Sigmoid colon (tissue), 7 donors: Measurements from ENCODE around the gene CDC42BPG. TPM values are rescaled to one million over a fixed set of nuclear protein-coding genes. Genes with fewer than 3 reads are reported as not detected.

Experiments
- DNase-seq: peaks from one replicate; pipeline ENCODE4 v3.0.0-alpha.2; 2019
- H3K27ac ChIP-seq, 4 donors: fragments of 200-600 bp; sonication (generic); one replicate each; pipeline ENCODE4 v1.5.1; 2016 to 2019; ENCODE audit warnings: mild to moderate bottlenecking in 1 of 4
- H3K27me3 ChIP-seq, 3 donors: fragments of 200-600 bp; sonication (generic); one replicate each; pipeline ENCODE4 v1.5.1; 2019; ENCODE audit warnings: mild to moderate bottlenecking in 1 of 3
- H3K36me3 ChIP-seq, 4 donors: fragments of 200-600 bp; sonication (generic); one replicate each; pipeline ENCODE4 v1.5.1; 2016 to 2019
- H3K4me1 ChIP-seq, 4 donors: fragments of 200-600 bp; sonication (generic); one replicate each; pipeline ENCODE4 v1.5.1; 2017 to 2019
- H3K4me3 ChIP-seq, 4 donors: fragments of 200-600 bp; sonication (generic); one replicate each; pipeline ENCODE4 v1.5.1; 2017 to 2019; ENCODE audit warnings: mild to moderate bottlenecking in 2 of 4, moderate library complexity in 1 of 4
- H3K9me3 ChIP-seq, 4 donors: fragments of 200-600 bp in 3 of 4; sonication (generic) in 3 of 4; one replicate each; pipeline versions ENCODE4 v1.5.1 to v1.6.1; 2013 to 2019
- EP300 ChIP-seq, 4 donors: sonication (generic); formaldehyde crosslinking; IDR thresholded peaks; one replicate each; pipeline ENCODE4 v1.6.1; 2017; ENCODE audit warnings: antibody characterized with exemption in 4 of 4
- POLR2A ChIP-seq, 2 donors: fragments of 450-650 bp; IDR thresholded peaks; one replicate each; pipeline ENCODE4 v1.6.1; 2016; ENCODE audit warnings: antibody characterized with exemption in 2 of 2, mild to moderate bottlenecking in 2 of 2, moderate library complexity in 2 of 2
- POLR2AphosphoS5 ChIP-seq, 4 donors: sonication (generic); formaldehyde crosslinking; IDR thresholded peaks; one replicate each; pipeline ENCODE4 v1.6.1; 2017; ENCODE audit warnings: antibody characterized with exemption in 4 of 4
- WGBS, 2 donors: extraction: QIAGEN DNeasy Blood & Tissue Kit; methylation state at CpG; one replicate each; pipeline ENCODE4 v1.1.7; 2013; 5-methylcytosine and 5-hydroxymethylcytosine counted together
- intact Hi-C: fragments of 100-400 bp; cut with DNase I; formaldehyde crosslinking; loops from one replicate; pipeline ENCODE4 v1.15.1; 2023
- polyA plus RNA-seq, 3 donors: library from polyadenylated mRNA; stranded (reverse); fragments of 200-250 nt; gene quantifications; one replicate each; pipeline ENCODE4 v1.2.3, GENCODE V29; 2013
- total RNA-seq, 4 donors: library from RNA; depleted of rRNA; stranded (reverse); fragments of >200 nt; gene quantifications; one replicate each; pipeline ENCODE4 v1.1.0, GENCODE V29; 2016
- TF ChIP-seq, protein P1 (sequence below), 4 experiments: fragments of 450-650 bp in 3 of 4; fragments of 200-600 bp in 1 of 4; IDR thresholded peaks; one replicate each; pipeline ENCODE4 v1.5.1; 2016 to 2019; ENCODE audit warnings: antibody characterized with exemption in 4 of 4, mild to moderate bottlenecking in 3 of 4, moderate library complexity in 2 of 4
- donor health status: healthy with polysubstance abuse.
- donor health status: Bipolar disorder and iron deficiency.
- donor health status: healthy.

The CDC42BPG gene
- total and polyA plus RNA-seq, 7 donors, result 0.16 to 39.8 (median 10.3) TPM; not detected in 1

DNA sequence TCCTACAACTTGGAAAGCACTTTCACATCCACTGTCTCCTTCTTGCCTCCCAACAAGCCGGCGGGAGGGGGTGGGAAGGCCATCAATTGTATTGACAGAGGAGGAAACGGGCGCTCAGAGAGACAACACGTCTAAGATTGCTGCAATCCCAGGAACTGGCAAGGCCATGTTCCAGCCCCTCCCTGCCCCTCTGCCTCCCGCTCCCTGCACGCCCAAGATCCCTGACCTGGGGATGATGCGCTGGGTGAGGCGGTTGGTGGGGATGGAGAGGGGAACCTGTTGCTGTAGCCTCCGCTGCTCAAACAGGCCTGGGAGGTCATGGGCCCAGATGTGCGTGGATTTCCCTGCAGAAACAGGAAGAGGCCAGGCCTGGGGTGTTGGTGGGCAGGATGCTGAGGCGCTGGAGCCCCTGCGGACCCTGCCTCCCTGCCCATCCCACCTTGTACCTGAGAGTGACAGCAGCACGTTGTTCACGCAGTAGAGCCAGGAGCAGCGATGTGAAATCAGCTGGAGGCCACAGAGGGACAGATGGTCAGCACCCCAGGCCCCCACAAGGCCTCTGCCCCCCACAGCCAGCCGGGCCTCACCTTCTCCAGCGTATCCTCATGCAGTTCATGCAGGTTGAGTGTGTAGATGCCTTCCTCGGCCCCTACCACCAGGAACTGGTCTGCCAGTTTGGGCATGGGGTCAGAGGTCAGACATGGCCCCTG, 48.3 kb downstream of the CDC42BPG start:
- WGBS, 2 donors, result 83 to 88% methylated on average over 19 of the region's 19 CpGs
- Histone ChIP-seq H3K9me3 (no peaks in the 10 kb centered on the region), H3K27ac (no peak overlapping the region), H3K4me3 (no peak overlapping the region), H3K36me3 (peaks cover 4 to 35% (median 8%) of the 10 kb centered on the region in 4 donors), H3K27me3 (no peaks in the 10 kb centered on the region), H3K4me1 (no peaks in the 10 kb centered on the region)
- intact Hi-C loops, result no loop called here
- DNase-seq, result no peak
- TF ChIP-seq POLR2A (IDR thresholded peaks at IDR 0.05) (no peak), POLR2AphosphoS5 (IDR thresholded peaks at IDR 0.05) (no peak), EP300 (IDR thresholded peaks at IDR 0.05) (no peak)
- TF ChIP-seq, protein P1, sequence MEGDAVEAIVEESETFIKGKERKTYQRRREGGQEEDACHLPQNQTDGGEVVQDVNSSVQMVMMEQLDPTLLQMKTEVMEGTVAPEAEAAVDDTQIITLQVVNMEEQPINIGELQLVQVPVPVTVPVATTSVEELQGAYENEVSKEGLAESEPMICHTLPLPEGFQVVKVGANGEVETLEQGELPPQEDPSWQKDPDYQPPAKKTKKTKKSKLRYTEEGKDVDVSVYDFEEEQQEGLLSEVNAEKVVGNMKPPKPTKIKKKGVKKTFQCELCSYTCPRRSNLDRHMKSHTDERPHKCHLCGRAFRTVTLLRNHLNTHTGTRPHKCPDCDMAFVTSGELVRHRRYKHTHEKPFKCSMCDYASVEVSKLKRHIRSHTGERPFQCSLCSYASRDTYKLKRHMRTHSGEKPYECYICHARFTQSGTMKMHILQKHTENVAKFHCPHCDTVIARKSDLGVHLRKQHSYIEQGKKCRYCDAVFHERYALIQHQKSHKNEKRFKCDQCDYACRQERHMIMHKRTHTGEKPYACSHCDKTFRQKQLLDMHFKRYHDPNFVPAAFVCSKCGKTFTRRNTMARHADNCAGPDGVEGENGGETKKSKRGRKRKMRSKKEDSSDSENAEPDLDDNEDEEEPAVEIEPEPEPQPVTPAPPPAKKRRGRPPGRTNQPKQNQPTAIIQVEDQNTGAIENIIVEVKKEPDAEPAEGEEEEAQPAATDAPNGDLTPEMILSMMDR (IDR thresholded peaks at IDR 0.05), result no peak

DNA sequence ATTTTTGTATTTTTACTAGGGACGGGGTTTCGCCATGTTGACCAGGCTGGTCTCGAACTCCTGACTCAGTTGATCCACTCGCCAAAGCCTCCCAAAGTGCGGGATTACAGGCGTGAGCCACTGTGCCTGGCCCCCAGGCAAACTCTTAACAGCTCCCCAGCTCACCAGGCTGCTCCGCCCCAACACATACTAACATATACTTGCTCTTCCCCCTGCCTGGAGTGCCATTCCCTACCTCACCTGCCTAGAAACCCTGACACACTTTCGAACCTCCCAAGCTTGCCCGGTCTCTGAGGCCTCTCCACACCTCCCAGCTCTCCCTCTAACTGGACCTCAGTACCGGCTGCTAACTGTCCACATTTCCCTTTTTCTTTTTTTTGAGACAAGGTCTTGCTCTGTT, 49.9 kb downstream of the CDC42BPG start:
- Histone ChIP-seq H3K4me1 (no peaks in the 10 kb centered on the region), H3K27me3 (no peaks in the 10 kb centered on the region), H3K27ac (no peak overlapping the region), H3K4me3 (no peak overlapping the region), H3K36me3 (peaks cover 4 to 47% (median 11%) of the 10 kb centered on the region in 4 donors), H3K9me3 (no peaks in the 10 kb centered on the region)
- no peak for DNase-seq
- 93 to 95% methylated on average over 10 of the region's 10 CpGs for WGBS, 2 donors
- TF ChIP-seq, protein P1 (IDR thresholded peaks at IDR 0.05), result no peak
- no peak for TF ChIP-seq POLR2A (IDR thresholded peaks at IDR 0.05)
- TF ChIP-seq POLR2AphosphoS5 (IDR thresholded peaks at IDR 0.05), result no peak
- TF ChIP-seq EP300 (IDR thresholded peaks at IDR 0.05), result no peak
- intact Hi-C loops, result no loop called here

DNA sequence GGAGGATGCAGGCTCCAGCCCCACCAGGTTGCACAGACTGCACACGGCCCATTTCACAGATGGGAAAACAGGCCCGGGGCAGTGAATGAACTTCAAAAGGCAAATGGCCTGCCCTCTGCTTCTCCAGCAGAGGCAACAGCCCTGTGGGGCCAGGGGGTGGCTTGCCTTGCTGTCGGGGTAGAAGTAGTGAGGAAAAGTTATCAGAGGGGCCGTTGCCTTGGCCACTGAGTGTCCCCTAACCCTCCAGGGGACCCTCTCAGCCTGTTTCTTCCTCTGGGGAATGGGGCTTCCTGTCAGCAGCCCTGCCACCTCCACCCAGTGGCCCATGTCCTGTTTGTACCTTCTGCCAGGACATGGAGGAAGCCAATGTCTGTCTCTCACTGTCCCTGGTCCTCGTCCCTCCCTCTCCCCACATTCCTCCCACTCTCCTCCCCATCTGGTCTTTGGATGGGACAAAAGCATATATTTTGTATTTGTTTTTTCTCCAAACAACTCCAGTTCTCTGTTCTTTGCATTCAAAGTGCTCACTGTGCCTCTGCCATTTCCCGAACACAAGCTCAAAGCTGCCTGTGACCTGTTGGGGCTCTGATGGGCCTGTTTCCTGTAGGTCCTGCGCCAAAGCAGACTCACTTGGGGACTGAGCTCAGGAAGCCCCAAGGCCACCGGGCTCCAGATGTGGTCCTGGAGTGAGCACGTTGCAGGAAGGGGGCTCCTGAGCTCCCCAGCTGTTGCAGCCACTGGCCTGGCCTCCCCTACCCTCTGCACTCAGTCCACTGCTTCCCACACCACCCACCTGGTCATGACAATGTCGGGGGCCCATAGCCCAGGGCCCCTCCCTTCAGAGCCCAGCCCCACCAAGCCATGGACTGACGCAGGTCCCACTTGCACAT, 50.9 kb downstream of the CDC42BPG start:
- intact Hi-C loops, result no loop called here
- Histone ChIP-seq H3K9me3 (no peaks in the 10 kb centered on the region), H3K36me3 (peaks cover 4 to 50% (median 12%) of the 10 kb centered on the region in 4 donors), H3K27ac (no peak overlapping the region), H3K4me3 (no peak overlapping the region), H3K27me3 (no peaks in the 10 kb centered on the region), H3K4me1 (no peaks in the 10 kb centered on the region)
- TF ChIP-seq POLR2AphosphoS5 (IDR thresholded peaks at IDR 0.05), result no peak
- no peak for TF ChIP-seq EP300 (IDR thresholded peaks at IDR 0.05)
- TF ChIP-seq POLR2A (IDR thresholded peaks at IDR 0.05), result no peak
- TF ChIP-seq, protein P1 (IDR thresholded peaks at IDR 0.05), result no peak
- WGBS, 2 donors, result 67 to 89% methylated on average over 11 of the region's 11 CpGs
- peak; percentile 69 for DNase-seq

DNA sequence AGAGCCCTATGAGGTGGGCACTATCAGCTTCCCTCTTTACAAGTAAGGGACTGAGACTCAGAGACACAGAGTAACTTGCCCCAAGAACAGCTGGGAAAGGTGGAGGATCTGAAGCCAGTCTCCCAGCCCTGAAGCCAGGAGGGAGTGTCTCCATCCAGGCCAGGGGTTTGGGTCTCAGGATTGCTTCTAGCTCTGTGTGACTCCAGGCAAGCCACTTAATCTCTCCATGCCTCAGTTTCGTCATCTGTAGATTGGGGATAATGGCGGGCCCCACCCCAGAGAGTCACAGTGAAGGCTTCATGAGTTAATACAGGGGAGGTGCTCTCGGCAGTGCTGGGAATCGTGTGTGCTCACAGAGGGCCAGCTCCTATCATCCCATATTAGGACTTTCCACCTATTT, 52.0 kb downstream of the CDC42BPG start:
- DNase-seq, result no peak

More for the DNA sequence above, 52.0 kb downstream of the CDC42BPG start:
- Histone ChIP-seq H3K4me3 (no peak overlapping the region), H3K36me3 (peaks cover 4 to 50% (median 12%) of the 10 kb centered on the region in 4 donors), H3K27ac (no peak overlapping the region), H3K27me3 (no peaks in the 10 kb centered on the region), H3K4me1 (peaks cover 0 to 7% (median 4%) of the 10 kb centered on the region in 4 donors), H3K9me3 (no peaks in the 10 kb centered on the region)
- 94 to 97% methylated on average over 4 of the region's 4 CpGs for WGBS, 2 donors
- intact Hi-C loops, result no loop called here
- TF ChIP-seq, protein P1 (IDR thresholded peaks at IDR 0.05), result no peak
- TF ChIP-seq POLR2AphosphoS5 (IDR thresholded peaks at IDR 0.05) (no peak), POLR2A (IDR thresholded peaks at IDR 0.05) (no peak), EP300 (IDR thresholded peaks at IDR 0.05) (no peak)
